NCI-H2227 (cell line): ENCODE measurements around the gene NVL.

ENCODE experiments used
- DNase-seq: peaks from one replicate; lab custom pipeline; 2025; ENCODE audit not compliant: unreplicated experiment; lab: John Stamatoyannopoulos, UW

Gene NVL

GRCh38 chr1:224201383-224201782 lies 128.6 kb downstream of the NVL start:
- no peak for DNase-seq

GRCh38 chr1:224199679-224200078 lies 130.3 kb downstream of the NVL start:
- DNase-seq: no peak

- DNase-seq: no peak
Observed at GRCh38 chr1:224198572-224198971, 131.4 kb downstream of the NVL start.

- no peak for DNase-seq
Observed at GRCh38 chr1:224196813-224197600, 133.0 kb downstream of the NVL start.

GRCh38 chr1:224193319-224193966 lies 136.5 kb downstream of the NVL start:
- no peak for DNase-seq

GRCh38 chr1:224192082-224192788 lies 137.7 kb downstream of the NVL start:
- DNase-seq: no peak

- DNase-seq: no peak
Observed at GRCh38 chr1:224189561-224189960, 140.4 kb downstream of the NVL start.

- no peak for DNase-seq
Observed at GRCh38 chr1:224188286-224188685, 141.7 kb downstream of the NVL start.

GRCh38 chr1:224185208-224185607 lies 144.8 kb downstream of the NVL start:
- DNase-seq: no peak

- peak; percentile 81 for DNase-seq
Observed at GRCh38 chr1:224183591-224184312, 146.2 kb downstream of the NVL start.

- peak; percentile 95 for DNase-seq
Observed at GRCh38 chr1:224182866-224183590, 146.9 kb downstream of the NVL start, which contains the start of gene DEGS1. Gene DEGS1 (plus strand): TSS chr1:224183240. CDS start chr1:224183337, 97 bp downstream.

GRCh38 chr1:224182057-224182865 lies 147.7 kb downstream of the NVL start:
- peak; percentile 37 for DNase-seq

GRCh38 chr1:224181453-224181810 lies 148.5 kb downstream of the NVL start:
- DNase-seq: no peak

- DNase-seq: no peak
Observed at GRCh38 chr1:224180783-224181452, 149.1 kb downstream of the NVL start.

- no peak for DNase-seq
Observed at GRCh38 chr1:224178894-224179293, 151.1 kb downstream of the NVL start.

- no peak for DNase-seq
Observed at GRCh38 chr1:224177356-224177999, 152.5 kb downstream of the NVL start.
